Measurements from ENCODE around the gene ANTXR2. TPM values are rescaled to one million over a fixed set of nuclear protein-coding genes. Genes with fewer than 3 reads are reported as not detected.

The ANTXR2 gene
- total RNA-seq, 1 donor from 2014 or later: 64.6 TPM

- Histone ChIP-seq H3K4me1 (no peaks in the 10 kb centered on the region), H3K27me3 (no peaks in the 10 kb centered on the region)
- intact Hi-C loops (cut with DNase I): no loop called here
Observed at GRCh38 chr4:79949178-79949577, 123.9 kb downstream of the ANTXR2 start.

GRCh38 chr4:79948739-79949138, 124.3 kb downstream of the ANTXR2 start:
- no peaks in the 10 kb centered on the region for H3K4me1 ChIP-seq
- H3K36me3 ChIP-seq: no peaks in the 10 kb centered on the region
- H3K27me3 ChIP-seq: no peaks in the 10 kb centered on the region
- H3K9me3 ChIP-seq: no peaks in the 10 kb centered on the region
- intact Hi-C loops (cut with DNase I): no loop called here
- H3K27ac ChIP-seq: no peak overlapping the region
- H3K4me3 ChIP-seq: no peak overlapping the region
- TF ChIP-seq POLR2AphosphoS5 (IDR thresholded peaks at IDR 0.05; ENCODE audit: insufficient read depth in 1 of 2, low read depth in 1 of 2): no peak
- no peak for TF ChIP-seq POLR2A (IDR thresholded peaks at IDR 0.05)
- TF ChIP-seq CTCF (IDR thresholded peaks at IDR 0.05): no peak
- DNase-seq (ENCODE audit: extremely low spot score in 2 of 2): no peak

More at GRCh38 chr4:79949178-79949577, 123.9 kb downstream of the ANTXR2 start:
- Histone ChIP-seq H3K9me3 (no peaks in the 10 kb centered on the region), H3K4me3 (no peak overlapping the region), H3K36me3 (no peaks in the 10 kb centered on the region), H3K27ac (no peak overlapping the region)
- no peak for DNase-seq (ENCODE audit: extremely low spot score in 2 of 2)
- TF ChIP-seq CTCF (IDR thresholded peaks at IDR 0.05): no peak
- TF ChIP-seq POLR2AphosphoS5 (IDR thresholded peaks at IDR 0.05; ENCODE audit: insufficient read depth in 1 of 2, low read depth in 1 of 2): no peak
- no peak for TF ChIP-seq POLR2A (IDR thresholded peaks at IDR 0.05)

- TF ChIP-seq POLR2AphosphoS5 (IDR thresholded peaks at IDR 0.05; ENCODE audit: insufficient read depth in 1 of 2, low read depth in 1 of 2): no peak
- no peak for TF ChIP-seq POLR2A (IDR thresholded peaks at IDR 0.05)
- TF ChIP-seq CTCF (IDR thresholded peaks at IDR 0.05): no peak
- no peak overlapping the region for H3K27ac ChIP-seq
- no peak for DNase-seq (ENCODE audit: extremely low spot score in 2 of 2)
- no peaks in the 10 kb centered on the region for H3K36me3 ChIP-seq
- no peak overlapping the region for H3K4me3 ChIP-seq
- H3K27me3 ChIP-seq: no peaks in the 10 kb centered on the region
- no peaks in the 10 kb centered on the region for H3K4me1 ChIP-seq
- no peaks in the 10 kb centered on the region for H3K9me3 ChIP-seq
- intact Hi-C loops (cut with DNase I): no loop called here
Observed at GRCh38 chr4:79948261-79948660, 124.8 kb downstream of the ANTXR2 start.

- H3K36me3 ChIP-seq: no peaks in the 10 kb centered on the region
- no peaks in the 10 kb centered on the region for H3K27me3 ChIP-seq
- intact Hi-C loops (cut with DNase I): no loop called here
- no peak for TF ChIP-seq CTCF (IDR thresholded peaks at IDR 0.05)
- TF ChIP-seq POLR2A (IDR thresholded peaks at IDR 0.05): no peak
- no peak for TF ChIP-seq POLR2AphosphoS5 (IDR thresholded peaks at IDR 0.05; ENCODE audit: insufficient read depth in 1 of 2, low read depth in 1 of 2)
- H3K4me1 ChIP-seq: no peaks in the 10 kb centered on the region
- H3K4me3 ChIP-seq: no peak overlapping the region
- H3K27ac ChIP-seq: no peak overlapping the region
- no peak for DNase-seq (ENCODE audit: extremely low spot score in 2 of 2)
- no peaks in the 10 kb centered on the region for H3K9me3 ChIP-seq
Observed at GRCh38 chr4:79947386-79947785, 125.6 kb downstream of the ANTXR2 start.

- intact Hi-C loops (cut with DNase I): no loop called here
- no peak for DNase-seq (ENCODE audit: extremely low spot score in 2 of 2)
- Histone ChIP-seq H3K4me3 (no peak overlapping the region), H3K36me3 (no peaks in the 10 kb centered on the region), H3K27ac (no peak overlapping the region), H3K9me3 (no peaks in the 10 kb centered on the region), H3K27me3 (no peaks in the 10 kb centered on the region), H3K4me1 (no peaks in the 10 kb centered on the region)
- TF ChIP-seq POLR2AphosphoS5 (IDR thresholded peaks at IDR 0.05; ENCODE audit: insufficient read depth in 1 of 2, low read depth in 1 of 2) (no peak), CTCF (IDR thresholded peaks at IDR 0.05) (no peak), POLR2A (IDR thresholded peaks at IDR 0.05) (no peak)
Observed at GRCh38 chr4:79935274-79935673, 137.8 kb downstream of the ANTXR2 start.

Measured in vagina (tissue), 2 donors.